ENCODE data around the gene TP53RK.

The TP53RK gene

DNA sequence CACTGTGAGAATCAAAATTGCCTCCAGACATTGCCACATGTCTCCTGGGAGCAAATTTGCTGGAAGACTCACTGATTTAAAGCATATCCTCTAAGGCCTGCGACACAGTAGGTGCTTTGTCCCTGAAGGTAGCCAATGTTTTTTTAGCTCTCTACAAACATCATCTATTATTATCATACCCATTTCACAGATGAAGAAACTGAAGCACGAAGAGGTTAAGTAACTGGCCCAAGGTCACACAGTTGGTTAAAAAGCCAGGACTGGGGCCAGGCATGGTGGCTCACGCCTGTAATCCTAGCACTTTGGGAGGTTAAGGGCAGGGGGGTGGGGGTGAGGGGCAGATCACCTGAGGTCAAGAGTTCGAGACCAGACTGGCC is 50.4 kb downstream of the TP53RK start:
- H3K4me1 ChIP-seq (ENCODE audit: low read length) = no peaks in the 10 kb centered on the region
- TF ChIP-seq EZH2phosphoT487 (IDR thresholded peaks at IDR 0.05; ENCODE audit: low read depth) (no peak), CTCF (IDR thresholded peaks at IDR 0.05; ENCODE audit: low read depth, low read length) (no peak)
- no peak overlapping the region for H3K27ac ChIP-seq (ENCODE audit: low read length)

GRCh38 chr20:46638134-46638897 is 50.9 kb downstream of the TP53RK start:
- TF ChIP-seq EZH2phosphoT487 (IDR thresholded peaks at IDR 0.05; ENCODE audit: low read depth) (no peak), CTCF (IDR thresholded peaks at IDR 0.05; ENCODE audit: low read depth, low read length) (no peak)
- no peaks in the 10 kb centered on the region for H3K9me3 ChIP-seq (ENCODE audit: insufficient read depth, low read length)
- no peak overlapping the region for H3K9ac ChIP-seq (ENCODE audit: low read length)
- H2AFZ ChIP-seq (ENCODE audit: low read depth, low read length) = no peak overlapping the region
- no peak overlapping the region for H3K27ac ChIP-seq (ENCODE audit: low read length)
- H3K4me2 ChIP-seq (ENCODE audit: low read length) = no peak overlapping the region
- no peaks in the 10 kb centered on the region for H4K20me1 ChIP-seq (ENCODE audit: insufficient read depth, low read length)
- no peaks in the 10 kb centered on the region for H3K36me3 ChIP-seq (replicated peaks; ENCODE audit: low read depth, low read length)
- no peaks in the 10 kb centered on the region for H3K79me2 ChIP-seq (ENCODE audit: low read length)
- H3K27me3 ChIP-seq (ENCODE audit: low read depth, low read length) = peaks cover 42% of the 10 kb centered on the region
- H3K4me1 ChIP-seq (ENCODE audit: low read length) = no peaks in the 10 kb centered on the region
- H3K4me3 ChIP-seq (ENCODE audit: low read length) = no peak overlapping the region

More for the DNA sequence above, 50.4 kb downstream of the TP53RK start:
- no peak overlapping the region for H3K4me2 ChIP-seq (ENCODE audit: low read length)
- no peaks in the 10 kb centered on the region for H4K20me1 ChIP-seq (ENCODE audit: insufficient read depth, low read length)
- peaks cover 38% of the 10 kb centered on the region for H3K27me3 ChIP-seq (ENCODE audit: low read depth, low read length)
- H2AFZ ChIP-seq (ENCODE audit: low read depth, low read length) = no peak overlapping the region
- no peak overlapping the region for H3K4me3 ChIP-seq (ENCODE audit: low read length)
- no peaks in the 10 kb centered on the region for H3K36me3 ChIP-seq (replicated peaks; ENCODE audit: low read depth, low read length)
- H3K9me3 ChIP-seq (ENCODE audit: insufficient read depth, low read length) = no peaks in the 10 kb centered on the region
- no peak overlapping the region for H3K9ac ChIP-seq (ENCODE audit: low read length)
- H3K79me2 ChIP-seq (ENCODE audit: low read length) = no peaks in the 10 kb centered on the region

DNA sequence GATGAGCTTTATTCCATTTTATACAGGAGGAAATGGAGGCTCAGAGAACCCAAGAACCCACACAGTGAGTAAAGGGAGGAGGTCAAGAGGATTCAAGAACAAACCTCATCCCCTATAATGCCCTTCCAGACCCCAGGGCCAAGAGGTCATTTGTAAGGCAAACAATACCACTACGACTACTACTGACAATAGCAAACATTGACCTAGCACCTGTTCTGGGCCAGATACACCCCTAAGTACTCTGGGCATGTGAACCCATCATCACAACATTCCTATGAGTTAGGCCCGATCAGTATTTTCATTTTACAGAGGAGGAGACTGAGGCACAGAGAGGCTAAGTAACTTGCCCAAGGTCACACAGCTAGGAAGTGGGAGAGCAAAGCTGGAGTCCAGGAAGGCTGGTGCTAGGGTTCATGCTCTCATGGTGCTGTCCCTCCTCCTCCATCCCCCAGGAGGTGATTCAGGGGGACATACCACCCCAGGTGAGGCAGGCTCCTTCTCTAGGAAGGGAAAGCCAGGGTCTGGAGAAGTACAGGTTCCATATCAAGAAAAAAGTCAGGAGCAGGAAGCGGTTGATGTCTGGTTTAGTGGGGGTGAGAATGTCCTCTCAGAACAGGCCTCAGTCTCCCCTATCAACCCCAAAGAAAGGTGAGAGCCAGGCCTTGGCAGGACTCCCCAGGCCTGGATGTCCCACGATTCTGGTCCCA is 51.7 kb downstream of the TP53RK start:
- H3K27me3 ChIP-seq (ENCODE audit: low read depth, low read length) = peaks cover 44% of the 10 kb centered on the region
- H3K4me3 ChIP-seq (ENCODE audit: low read length) = no peak overlapping the region
- H3K4me1 ChIP-seq (ENCODE audit: low read length) = no peaks in the 10 kb centered on the region
- no peaks in the 10 kb centered on the region for H3K36me3 ChIP-seq (replicated peaks; ENCODE audit: low read depth, low read length)
- H3K4me2 ChIP-seq (ENCODE audit: low read length) = no peak overlapping the region
- H4K20me1 ChIP-seq (ENCODE audit: insufficient read depth, low read length) = no peaks in the 10 kb centered on the region
- no peak for TF ChIP-seq CTCF (IDR thresholded peaks at IDR 0.05; ENCODE audit: low read depth, low read length)
- no peak for TF ChIP-seq EZH2phosphoT487 (IDR thresholded peaks at IDR 0.05; ENCODE audit: low read depth)
- H3K27ac ChIP-seq (ENCODE audit: low read length) = no peak overlapping the region
- no peak overlapping the region for H3K9ac ChIP-seq (ENCODE audit: low read length)
- H3K79me2 ChIP-seq (ENCODE audit: low read length) = no peaks in the 10 kb centered on the region
- H2AFZ ChIP-seq (ENCODE audit: low read depth, low read length) = no peak overlapping the region
- no peaks in the 10 kb centered on the region for H3K9me3 ChIP-seq (ENCODE audit: insufficient read depth, low read length)

- no peak overlapping the region for H3K4me3 ChIP-seq (ENCODE audit: low read length)
- H3K27me3 ChIP-seq (ENCODE audit: low read depth, low read length) = peaks cover 40% of the 10 kb centered on the region
- H3K4me1 ChIP-seq (ENCODE audit: low read length) = no peaks in the 10 kb centered on the region
- no peak overlapping the region for H2AFZ ChIP-seq (ENCODE audit: low read depth, low read length)
- H3K36me3 ChIP-seq (replicated peaks; ENCODE audit: low read depth, low read length) = no peaks in the 10 kb centered on the region
- no peak for TF ChIP-seq CTCF (IDR thresholded peaks at IDR 0.05; ENCODE audit: low read depth, low read length)
- no peak for TF ChIP-seq EZH2phosphoT487 (IDR thresholded peaks at IDR 0.05; ENCODE audit: low read depth)
- H3K79me2 ChIP-seq (ENCODE audit: low read length) = no peaks in the 10 kb centered on the region
- H3K9ac ChIP-seq (ENCODE audit: low read length) = no peak overlapping the region
- H4K20me1 ChIP-seq (ENCODE audit: insufficient read depth, low read length) = no peaks in the 10 kb centered on the region
- H3K4me2 ChIP-seq (ENCODE audit: low read length) = no peak overlapping the region
- H3K9me3 ChIP-seq (ENCODE audit: insufficient read depth, low read length) = no peaks in the 10 kb centered on the region
- H3K27ac ChIP-seq (ENCODE audit: low read length) = no peak overlapping the region
Measured at GRCh38 chr20:46637020-46637419, 52.2 kb downstream of the TP53RK start.
